Measurements from ENCODE around the gene GARRE1. TPM values are rescaled to one million over a fixed set of nuclear protein-coding genes. Genes with fewer than 3 reads are reported as not detected.

Gene GARRE1
- total and polyA plus RNA-seq, 2 experiments from 2014 or later, result 16.0 to 20.0 TPM

- DNase-seq (ENCODE audit: low spot score) (no peak), ATAC-seq (no peak)
- H3K36me3 ChIP-seq (ENCODE audit: insufficient read depth), result peaks cover 40% of the 10 kb centered on the region; the same call in 1 of the 2 replicates
- H3K9me2 ChIP-seq (ENCODE audit: insufficient read depth), result no peaks in the 10 kb centered on the region
- no peak overlapping the region for H3K4me2 ChIP-seq
- H3K4me1 ChIP-seq (ENCODE audit: insufficient read depth), result no peaks in the 10 kb centered on the region
- TF ChIP-seq ETS1 (IDR thresholded peaks at IDR 0.05), result no peak
- TF ChIP-seq EZH2phosphoT487 (IDR thresholded peaks at IDR 0.05; ENCODE audit: unreplicated experiment), result no peak
- TF ChIP-seq, protein P1, sequence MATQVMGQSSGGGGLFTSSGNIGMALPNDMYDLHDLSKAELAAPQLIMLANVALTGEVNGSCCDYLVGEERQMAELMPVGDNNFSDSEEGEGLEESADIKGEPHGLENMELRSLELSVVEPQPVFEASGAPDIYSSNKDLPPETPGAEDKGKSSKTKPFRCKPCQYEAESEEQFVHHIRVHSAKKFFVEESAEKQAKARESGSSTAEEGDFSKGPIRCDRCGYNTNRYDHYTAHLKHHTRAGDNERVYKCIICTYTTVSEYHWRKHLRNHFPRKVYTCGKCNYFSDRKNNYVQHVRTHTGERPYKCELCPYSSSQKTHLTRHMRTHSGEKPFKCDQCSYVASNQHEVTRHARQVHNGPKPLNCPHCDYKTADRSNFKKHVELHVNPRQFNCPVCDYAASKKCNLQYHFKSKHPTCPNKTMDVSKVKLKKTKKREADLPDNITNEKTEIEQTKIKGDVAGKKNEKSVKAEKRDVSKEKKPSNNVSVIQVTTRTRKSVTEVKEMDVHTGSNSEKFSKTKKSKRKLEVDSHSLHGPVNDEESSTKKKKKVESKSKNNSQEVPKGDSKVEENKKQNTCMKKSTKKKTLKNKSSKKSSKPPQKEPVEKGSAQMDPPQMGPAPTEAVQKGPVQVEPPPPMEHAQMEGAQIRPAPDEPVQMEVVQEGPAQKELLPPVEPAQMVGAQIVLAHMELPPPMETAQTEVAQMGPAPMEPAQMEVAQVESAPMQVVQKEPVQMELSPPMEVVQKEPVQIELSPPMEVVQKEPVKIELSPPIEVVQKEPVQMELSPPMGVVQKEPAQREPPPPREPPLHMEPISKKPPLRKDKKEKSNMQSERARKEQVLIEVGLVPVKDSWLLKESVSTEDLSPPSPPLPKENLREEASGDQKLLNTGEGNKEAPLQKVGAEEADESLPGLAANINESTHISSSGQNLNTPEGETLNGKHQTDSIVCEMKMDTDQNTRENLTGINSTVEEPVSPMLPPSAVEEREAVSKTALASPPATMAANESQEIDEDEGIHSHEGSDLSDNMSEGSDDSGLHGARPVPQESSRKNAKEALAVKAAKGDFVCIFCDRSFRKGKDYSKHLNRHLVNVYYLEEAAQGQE (IDR thresholded peaks at IDR 0.05; ENCODE audit: unreplicated experiment), result no peak
- no peak for TF ChIP-seq ZNF114 (CRISPR knock-in tag; IDR thresholded peaks at IDR 0.05)
- TF ChIP-seq CTCF (conservative IDR thresholded peaks at IDR 0.05; ENCODE audit: low read depth in 2 of 2), result no peak
- no peak for TF ChIP-seq JUNB (IDR thresholded peaks at IDR 0.05; ENCODE audit: unreplicated experiment)
- TF ChIP-seq ZNF331 (CRISPR knock-in tag; IDR thresholded peaks at IDR 0.05; ENCODE audit: low read depth), result no peak
- no peak for TF ChIP-seq STAT1 (IDR thresholded peaks at IDR 0.05; ENCODE audit: unreplicated experiment)
- TF ChIP-seq, protein P2, sequence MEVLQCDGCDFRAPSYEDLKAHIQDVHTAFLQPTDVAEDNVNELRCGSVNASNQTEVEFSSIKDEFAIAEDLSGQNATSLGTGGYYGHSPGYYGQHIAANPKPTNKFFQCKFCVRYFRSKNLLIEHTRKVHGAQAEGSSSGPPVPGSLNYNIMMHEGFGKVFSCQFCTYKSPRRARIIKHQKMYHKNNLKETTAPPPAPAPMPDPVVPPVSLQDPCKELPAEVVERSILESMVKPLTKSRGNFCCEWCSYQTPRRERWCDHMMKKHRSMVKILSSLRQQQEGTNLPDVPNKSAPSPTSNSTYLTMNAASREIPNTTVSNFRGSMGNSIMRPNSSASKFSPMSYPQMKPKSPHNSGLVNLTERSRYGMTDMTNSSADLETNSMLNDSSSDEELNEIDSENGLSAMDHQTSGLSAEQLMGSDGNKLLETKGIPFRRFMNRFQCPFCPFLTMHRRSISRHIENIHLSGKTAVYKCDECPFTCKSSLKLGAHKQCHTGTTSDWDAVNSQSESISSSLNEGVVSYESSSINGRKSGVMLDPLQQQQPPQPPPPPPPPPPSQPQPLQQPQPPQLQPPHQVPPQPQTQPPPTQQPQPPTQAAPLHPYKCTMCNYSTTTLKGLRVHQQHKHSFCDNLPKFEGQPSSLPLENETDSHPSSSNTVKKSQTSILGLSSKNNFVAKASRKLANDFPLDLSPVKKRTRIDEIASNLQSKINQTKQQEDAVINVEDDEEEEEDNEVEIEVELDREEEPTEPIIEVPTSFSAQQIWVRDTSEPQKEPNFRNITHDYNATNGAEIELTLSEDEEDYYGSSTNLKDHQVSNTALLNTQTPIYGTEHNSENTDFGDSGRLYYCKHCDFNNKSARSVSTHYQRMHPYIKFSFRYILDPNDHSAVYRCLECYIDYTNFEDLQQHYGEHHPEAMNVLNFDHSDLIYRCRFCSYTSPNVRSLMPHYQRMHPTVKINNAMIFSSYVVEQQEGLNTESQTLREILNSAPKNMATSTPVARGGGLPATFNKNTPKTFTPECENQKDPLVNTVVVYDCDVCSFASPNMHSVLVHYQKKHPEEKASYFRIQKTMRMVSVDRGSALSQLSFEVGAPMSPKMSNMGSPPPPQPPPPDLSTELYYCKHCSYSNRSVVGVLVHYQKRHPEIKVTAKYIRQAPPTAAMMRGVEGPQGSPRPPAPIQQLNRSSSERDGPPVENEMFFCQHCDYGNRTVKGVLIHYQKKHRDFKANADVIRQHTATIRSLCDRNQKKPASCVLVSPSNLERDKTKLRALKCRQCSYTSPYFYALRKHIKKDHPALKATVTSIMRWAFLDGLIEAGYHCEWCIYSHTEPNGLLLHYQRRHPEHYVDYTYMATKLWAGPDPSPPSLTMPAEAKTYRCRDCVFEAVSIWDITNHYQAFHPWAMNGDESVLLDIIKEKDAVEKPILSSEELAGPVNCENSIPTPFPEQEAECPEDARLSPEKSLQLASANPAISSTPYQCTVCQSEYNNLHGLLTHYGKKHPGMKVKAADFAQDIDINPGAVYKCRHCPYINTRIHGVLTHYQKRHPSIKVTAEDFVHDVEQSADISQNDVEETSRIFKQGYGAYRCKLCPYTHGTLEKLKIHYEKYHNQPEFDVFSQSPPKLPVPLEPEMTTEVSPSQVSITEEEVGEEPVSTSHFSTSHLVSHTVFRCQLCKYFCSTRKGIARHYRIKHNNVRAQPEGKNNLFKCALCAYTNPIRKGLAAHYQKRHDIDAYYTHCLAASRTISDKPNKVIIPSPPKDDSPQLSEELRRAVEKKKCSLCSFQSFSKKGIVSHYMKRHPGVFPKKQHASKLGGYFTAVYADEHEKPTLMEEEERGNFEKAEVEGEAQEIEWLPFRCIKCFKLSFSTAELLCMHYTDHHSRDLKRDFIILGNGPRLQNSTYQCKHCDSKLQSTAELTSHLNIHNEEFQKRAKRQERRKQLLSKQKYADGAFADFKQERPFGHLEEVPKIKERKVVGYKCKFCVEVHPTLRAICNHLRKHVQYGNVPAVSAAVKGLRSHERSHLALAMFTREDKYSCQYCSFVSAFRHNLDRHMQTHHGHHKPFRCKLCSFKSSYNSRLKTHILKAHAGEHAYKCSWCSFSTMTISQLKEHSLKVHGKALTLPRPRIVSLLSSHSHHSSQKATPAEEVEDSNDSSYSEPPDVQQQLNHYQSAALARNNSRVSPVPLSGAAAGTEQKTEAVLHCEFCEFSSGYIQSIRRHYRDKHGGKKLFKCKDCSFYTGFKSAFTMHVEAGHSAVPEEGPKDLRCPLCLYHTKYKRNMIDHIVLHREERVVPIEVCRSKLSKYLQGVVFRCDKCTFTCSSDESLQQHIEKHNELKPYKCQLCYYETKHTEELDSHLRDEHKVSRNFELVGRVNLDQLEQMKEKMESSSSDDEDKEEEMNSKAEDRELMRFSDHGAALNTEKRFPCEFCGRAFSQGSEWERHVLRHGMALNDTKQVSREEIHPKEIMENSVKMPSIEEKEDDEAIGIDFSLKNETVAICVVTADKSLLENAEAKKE (CRISPR knock-in tag; IDR thresholded peaks at IDR 0.05), result no peak
- TF ChIP-seq CREB1 (CRISPR knock-in tag; IDR thresholded peaks at IDR 0.05; ENCODE audit: low read depth), result no peak
- Mint-ChIP-seq H3K27me3 (ENCODE audit: insufficient read depth, low read depth, poor library complexity) (peaks cover 2% of the 10 kb centered on the region), H3K36me3 (ENCODE audit: low read depth) (peaks cover 48% of the 10 kb centered on the region), H3K27ac (no peak overlapping the region), H3K4me3 (no peak overlapping the region), H3K4me1 (no peaks in the 10 kb centered on the region), H3K9me3 (no peaks in the 10 kb centered on the region)
- no peaks in the 10 kb centered on the region for H3K27me3 ChIP-seq (ENCODE audit: insufficient read depth)
- H3K79me2 ChIP-seq (replicated peaks; ENCODE audit: insufficient read depth), result no peaks in the 10 kb centered on the region
- H3K27ac ChIP-seq (ENCODE audit: low read depth), result no peak overlapping the region
- H2AFZ ChIP-seq, result no peak overlapping the region
- no peaks in the 10 kb centered on the region; the same call in 1 of the 2 replicates for H4K20me1 ChIP-seq (replicated peaks; ENCODE audit: insufficient read depth)
- H3F3A ChIP-seq (replicated peaks; ENCODE audit: low read depth), result peaks cover 4% of the 10 kb centered on the region
- H3K4me3 ChIP-seq, result no peak overlapping the region
Observed at GRCh38 chr19:34209726-34210125, 44.6 kb upstream of the GARRE1 start.

Measured in GM23338 (cell line).